Calu3 (cell line): Measurements from ENCODE around the gene RPL29. TPM values are rescaled to one million over a fixed set of nuclear protein-coding genes. Genes with fewer than 3 reads are reported as not detected.

ENCODE experiments used
- BruUV-seq: library from RNA; stranded (reverse); fragments of 400-500 nt; replicated peaks from 2 replicates; lab custom pipeline; 2021; lab: Mats Ljungman, UMichigan
- CTCF ChIA-PET: fragments of 300-600 bp; sonication (Branson Sonifier 250); formaldehyde crosslinking; loops from one replicate; lab custom pipeline; 2022; ENCODE audit warnings: antibody characterized with exemption; lab: Charles Lee
- DNase-seq: peaks from one replicate; pipeline ENCODE4 v3.0.0; 2022
- H3K27ac Mint-ChIP-seq: one replicate; pipeline ENCODE4 v1.8.0; 2022; ENCODE audit warnings: mixed read lengths; ENCODE audit not compliant: unreplicated experiment
- H3K27me3 Mint-ChIP-seq: one replicate; pipeline ENCODE4 v1.8.0; 2022; ENCODE audit warnings: mixed read lengths; ENCODE audit not compliant: unreplicated experiment
- H3K36me3 Mint-ChIP-seq: one replicate; pipeline ENCODE4 v1.8.0; 2022; ENCODE audit warnings: mild to moderate bottlenecking, moderate library complexity, mixed read lengths; ENCODE audit not compliant: insufficient read depth, unreplicated experiment
- H3K4me1 Mint-ChIP-seq: one replicate; pipeline ENCODE4 v1.8.0; 2022; ENCODE audit warnings: mild to moderate bottlenecking, low read depth, mixed read lengths; ENCODE audit not compliant: unreplicated experiment
- H3K4me3 Mint-ChIP-seq: one replicate; pipeline ENCODE4 v1.8.0; 2022; ENCODE audit warnings: mild to moderate bottlenecking, low read depth, moderate library complexity, mixed read lengths; ENCODE audit not compliant: unreplicated experiment
- H3K9me3 Mint-ChIP-seq: one replicate; pipeline ENCODE4 v1.8.0; 2022; ENCODE audit warnings: low read depth, mixed read lengths; ENCODE audit not compliant: unreplicated experiment
- CTCF ChIP-seq: fragments of 200-600 bp; IDR thresholded peaks from one replicate; pipeline ENCODE4 v1.8.0; 2022; ENCODE audit warnings: antibody characterized with exemption; ENCODE audit not compliant: unreplicated experiment
- intact Hi-C: fragments of 100-400 bp; cut with micrococcal nuclease; formaldehyde crosslinking; loops from one replicate; pipeline ENCODE4 v1.10.0; 2022; ENCODE audit not compliant: unreplicated experiment
- total RNA-seq: library from RNA; stranded (reverse); gene quantifications from 2 replicates; pipeline ENCODE4 v1.2.3, GENCODE V29; 2022

The RPL29 gene
- total RNA-seq, 1 experiment from 2014 or later = 782 TPM

GRCh38 chr3:51974963-51975851 is 20.5 kb downstream of the RPL29 start, which contains the start of gene ABHD14A:
Gene ABHD14A (plus strand): TSS chr3:51975064. CDS start chr3:51975136, 72 bp downstream.
- H3K27ac Mint-ChIP-seq = peak within 1 kb of the TSS; percentile 91
- peak within 1 kb of the TSS; percentile 99 for H3K4me3 Mint-ChIP-seq
- DNase-seq = peak; percentile 69
- no peak for TF ChIP-seq CTCF
- no peaks in the 10 kb centered on the region for H3K9me3 Mint-ChIP-seq
- peaks cover 20% of the 10 kb centered on the region for H3K4me1 Mint-ChIP-seq
- CTCF ChIA-PET = interaction anchor here (2.3 to 2.5 kb wide), 2 partner anchors 8 to 33 kb away, joined by 21 to 30 read pairs; partner anchors contain the start of genes ACY1, PARP3 and RRP9
- no peaks in the 10 kb centered on the region for H3K27me3 Mint-ChIP-seq
- BruUV-seq = no TSS peak
- intact Hi-C loops = loop anchor here (1.0 kb wide), 1 partner anchor 34 kb away; the partner anchor contains the start of gene RRP9
- H3K36me3 Mint-ChIP-seq = peaks cover 14% of the 10 kb centered on the region

GRCh38 chr3:51974277-51974962 is 21.3 kb downstream of the RPL29 start:
- Mint-ChIP-seq H3K9me3 (no peaks in the 10 kb centered on the region), H3K27me3 (no peaks in the 10 kb centered on the region), H3K4me3 (peak overlapping the region; percentile 99), H3K4me1 (peaks cover 21% of the 10 kb centered on the region), H3K27ac (peak overlapping the region; percentile 91), H3K36me3 (peaks cover 14% of the 10 kb centered on the region)
- intact Hi-C loops = loop anchor here (1.0 kb wide), 1 partner anchor 33 kb away; the partner anchor contains the start of gene RRP9
- BruUV-seq = no TSS peak
- CTCF ChIA-PET = interaction anchor here (0.6 to 2.5 kb wide), 5 partner anchors 9 to 255 kb away, joined by 3 to 30 read pairs (median 4); partner anchors contain the start of genes ACY1, PARP3 and RRP9
- TF ChIP-seq CTCF = peak; percentile 20
- DNase-seq = no peak

GRCh38 chr3:51971350-51971749 is 24.3 kb downstream of the RPL29 start:
- no peak overlapping the region for H3K27ac Mint-ChIP-seq
- no peak overlapping the region for H3K4me3 Mint-ChIP-seq
- peaks cover 31% of the 10 kb centered on the region for H3K36me3 Mint-ChIP-seq

More at GRCh38 chr3:51971350-51971749, 24.3 kb downstream of the RPL29 start:
- H3K27me3 Mint-ChIP-seq = no peaks in the 10 kb centered on the region
- DNase-seq = no peak
- no TSS peak for BruUV-seq
- H3K4me1 Mint-ChIP-seq = peaks cover 28% of the 10 kb centered on the region
- intact Hi-C loops = no loop called here
- CTCF ChIA-PET = no interaction called here
- TF ChIP-seq CTCF = no peak
- H3K9me3 Mint-ChIP-seq = no peaks in the 10 kb centered on the region
